Choroid plexus epithelial cell (primary cell): ENCODE data around the gene SLC25A21.
"Not testable (repeated sequence)": the region's sequence is repeated elsewhere in the genome, so short reads cannot be mapped to it uniquely, and the experiment has no call there.

ENCODE experiments used
- DNase-seq: peaks from one replicate; pipeline ENCODE4 v3.0.0-alpha.2; 2010; ENCODE audit warnings: low read depth
- H3K4me3 ChIP-seq: 2 replicates; pipeline ENCODE4 v1.5.1; 2011; ENCODE audit warnings: low read depth, mild to moderate bottlenecking, control low read depth, low read length, moderate library complexity
- CTCF ChIP-seq: conservative IDR thresholded peaks from 2 replicates; pipeline ENCODE4 v1.5.1; 2011; ENCODE audit warnings: low read depth, mild to moderate bottlenecking, control low read depth, inconsistent platforms, low read length, moderate library complexity

Gene SLC25A21

DNA sequence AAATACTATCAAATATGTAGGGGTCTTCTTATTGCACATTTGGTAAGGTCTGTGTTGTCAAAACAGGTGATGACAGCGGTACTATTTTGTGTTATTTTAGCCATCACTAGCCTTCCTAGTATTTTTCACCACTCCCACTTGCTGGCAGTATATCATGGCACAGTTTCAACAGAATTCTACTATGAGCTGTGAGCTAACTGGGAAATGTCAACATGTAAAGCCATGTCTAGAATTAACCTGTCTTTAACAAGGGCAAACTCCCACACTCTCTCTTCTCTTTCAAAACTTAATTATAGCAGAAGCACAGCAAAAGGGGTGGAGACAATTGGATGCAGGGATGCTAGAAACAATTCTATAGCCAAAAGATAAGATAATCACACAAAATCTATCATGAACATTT lies 257.3 kb downstream of the SLC25A21 start:
- no peak overlapping the region for H3K4me3 ChIP-seq
- DNase-seq: no peak
- no peak for TF ChIP-seq CTCF

GRCh38 chr14:36910578-36910977 lies 261.8 kb downstream of the SLC25A21 start:
- no peak overlapping the region for H3K4me3 ChIP-seq
- TF ChIP-seq CTCF: no peak
- no peak for DNase-seq

GRCh38 chr14:36905272-36905888 lies 267.0 kb downstream of the SLC25A21 start:
- no peak for DNase-seq
- TF ChIP-seq CTCF: no peak
- H3K4me3 ChIP-seq: no peak overlapping the region

GRCh38 chr14:36901861-36902260 lies 270.5 kb downstream of the SLC25A21 start:
- no peak for TF ChIP-seq CTCF
- H3K4me3 ChIP-seq: no peak overlapping the region
- peak; percentile 17 for DNase-seq

GRCh38 chr14:36900846-36901245 lies 271.6 kb downstream of the SLC25A21 start:
- H3K4me3 ChIP-seq: no peak overlapping the region
- no peak for TF ChIP-seq CTCF
- no peak for DNase-seq

- H3K4me3 ChIP-seq, DNase-seq: not testable (repeated sequence)
Measured at GRCh38 chr14:36896300-36896699, 276.1 kb downstream of the SLC25A21 start.

DNA sequence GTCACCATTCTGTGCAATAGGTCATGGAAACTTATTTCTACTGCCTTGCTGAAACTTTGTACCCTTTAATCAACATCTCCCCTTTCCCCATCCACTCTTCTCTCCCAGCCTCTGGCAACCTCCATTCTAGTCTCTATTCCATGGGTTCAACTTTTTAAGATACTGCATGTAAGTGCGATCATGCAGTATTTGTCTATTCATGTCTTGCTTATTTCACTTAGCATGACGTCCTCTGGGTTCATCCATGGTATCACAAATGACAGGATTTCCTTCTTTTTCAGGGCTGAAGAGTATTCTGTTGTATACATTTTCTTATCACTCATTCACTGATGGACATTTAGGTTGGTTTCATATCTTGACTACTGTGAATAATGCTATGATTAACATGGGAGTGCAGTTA lies 288.4 kb downstream of the SLC25A21 start:
- no peak for DNase-seq
- no peak for TF ChIP-seq CTCF
- H3K4me3 ChIP-seq: no peak overlapping the region
